CD4-positive, CD25-positive, alpha-beta regulatory T cell (primary cell): Measurements from ENCODE around the gene ZFAND3. TPM values are rescaled to one million over a fixed set of nuclear protein-coding genes. Genes with fewer than 3 reads are reported as not detected.
A peak's percentile ranks its signal among the peaks of the same experiment; 100 is the strongest.

Source experiments
- ATAC-seq, 2 donors: fragments of 150-1000 bp; cut with Tn5 transposase; one replicate each; pipeline ENCODE4 v1.10.0; 2021; ENCODE audit warnings: low read depth in 2 of 2, moderate number of reproducible peaks in 2 of 2, moderate library complexity in 1 of 2
- DNase-seq, 3 donors: peaks; one replicate each; pipeline versions ENCODE4 v3.0.0 to v3.0.0-alpha.2; 2012 to 2022; ENCODE audit warnings: mixed read lengths in 1 of 3
- H3K27ac ChIP-seq: one replicate; pipeline ENCODE4 v1.7.0; 2013; ENCODE audit warnings: mild to moderate bottlenecking, low read length; ENCODE audit not compliant: insufficient read depth, poor library complexity, severe bottlenecking
- H3K27me3 ChIP-seq: one replicate; pipeline ENCODE4 v1.7.0; 2013; ENCODE audit warnings: low read length; ENCODE audit not compliant: control insufficient read depth, insufficient read depth
- H3K36me3 ChIP-seq: one replicate; pipeline ENCODE4 v1.7.0; 2013; ENCODE audit warnings: mild to moderate bottlenecking, low read length, moderate library complexity; ENCODE audit not compliant: control insufficient read depth, insufficient read depth
- H3K4me1 ChIP-seq: 2 replicates; pipeline ENCODE4 v1.7.0; 2013; ENCODE audit warnings: mild to moderate bottlenecking, low read length; ENCODE audit not compliant: insufficient read depth, control insufficient read depth, poor library complexity, severe bottlenecking
- H3K4me3 ChIP-seq: one replicate; pipeline ENCODE4 v1.7.0; 2013; ENCODE audit warnings: low read depth, mild to moderate bottlenecking, low read length, moderate library complexity
- H3K9me3 ChIP-seq, 2 experiments: 1 replicate in 1 of 2; 2 replicates in 1 of 2; pipeline ENCODE4 v1.7.0; 2013; ENCODE audit warnings: low read length in 2 of 2, mild to moderate bottlenecking in 1 of 2, moderate library complexity in 1 of 2; ENCODE audit not compliant: control insufficient read depth in 2 of 2
- H3K27ac Mint-ChIP-seq, 3 donors: one replicate each; pipeline ENCODE4 v1.8.0; 2020 to 2022; ENCODE audit warnings: mild to moderate bottlenecking in 3 of 3, mixed read lengths in 3 of 3, moderate library complexity in 2 of 3
- H3K27me3 Mint-ChIP-seq: one replicate; pipeline ENCODE4 v1.8.0; 2022; ENCODE audit warnings: mild to moderate bottlenecking, mixed read lengths
- H3K36me3 Mint-ChIP-seq: one replicate; pipeline ENCODE4 v1.8.0; 2020; ENCODE audit warnings: mixed read lengths
- H3K4me1 Mint-ChIP-seq, 4 donors: one replicate each; pipeline ENCODE4 v1.8.0; 2020 to 2022; ENCODE audit warnings: mixed read lengths in 4 of 4, mild to moderate bottlenecking in 1 of 4
- H3K4me3 Mint-ChIP-seq, 4 donors: one replicate each; pipeline ENCODE4 v1.8.0; 2020 to 2022; ENCODE audit warnings: mild to moderate bottlenecking in 4 of 4, mixed read lengths in 4 of 4, moderate library complexity in 3 of 4
- H3K9me3 Mint-ChIP-seq, 7 donors: one replicate each; pipeline ENCODE4 v1.8.0; 2020 to 2022; ENCODE audit warnings: mixed read lengths in 7 of 7, mild to moderate bottlenecking in 3 of 7, moderate library complexity in 2 of 7
- polyA plus RNA-seq, 4 donors: library from polyadenylated mRNA; unstranded; fragments of 300-500 nt; fragmentation: Illumina TruSeq; gene quantifications; one replicate each; pipeline ENCODE4 v1.2.3, GENCODE V29; 2021
- total RNA-seq: library from RNA; stranded (reverse); gene quantifications from one replicate; pipeline ENCODE4 v1.2.3, GENCODE V29; 2022

ZFAND3 gene
- total and polyA plus RNA-seq, 5 donors from 2014 or later, result 3.5 to 60.0 (median 5.1) TPM

DNA sequence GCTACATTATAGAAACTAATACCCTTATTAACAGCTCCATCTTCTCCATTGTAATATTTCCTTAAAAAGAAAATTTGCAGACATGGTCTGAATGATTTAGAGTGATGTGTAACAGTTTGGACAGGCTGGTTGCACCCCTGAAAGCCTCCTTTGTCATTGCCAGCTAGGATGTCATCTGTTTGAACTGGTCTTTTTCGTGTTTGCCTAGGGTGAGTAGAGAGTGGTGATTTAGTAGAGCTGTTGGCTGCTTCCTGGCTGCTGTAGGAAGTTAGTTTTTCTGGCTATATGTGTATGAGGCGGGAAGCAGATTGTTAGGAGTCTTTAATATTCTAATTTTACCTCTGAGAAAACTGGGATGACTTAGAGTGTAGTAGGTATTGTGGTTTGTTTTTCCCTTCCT lies 101.1 kb downstream of the ZFAND3 start:
- Histone ChIP-seq H3K36me3 (peaks cover 3% of the 10 kb centered on the region), H3K4me3 (no peak overlapping the region), H3K27ac (no peak overlapping the region), H3K4me1 (peaks cover 14% of the 10 kb centered on the region), H3K9me3 (no peaks in the 10 kb centered on the region), H3K27me3 (no peaks in the 10 kb centered on the region)
- H3K4me3 Mint-ChIP-seq, result no peak overlapping the region
- no peaks in the 10 kb centered on the region for H3K27me3 Mint-ChIP-seq
- ATAC-seq, result no peak
- H3K27ac Mint-ChIP-seq, result peak overlapping the region in 1 of 3 donors; percentile 72
- no peak for DNase-seq
- no peaks in the 10 kb centered on the region for H3K9me3 Mint-ChIP-seq
- H3K36me3 Mint-ChIP-seq, result peaks cover 22% of the 10 kb centered on the region
- peaks cover 31 to 67% (median 44%) of the 10 kb centered on the region in 4 donors for H3K4me1 Mint-ChIP-seq

DNA sequence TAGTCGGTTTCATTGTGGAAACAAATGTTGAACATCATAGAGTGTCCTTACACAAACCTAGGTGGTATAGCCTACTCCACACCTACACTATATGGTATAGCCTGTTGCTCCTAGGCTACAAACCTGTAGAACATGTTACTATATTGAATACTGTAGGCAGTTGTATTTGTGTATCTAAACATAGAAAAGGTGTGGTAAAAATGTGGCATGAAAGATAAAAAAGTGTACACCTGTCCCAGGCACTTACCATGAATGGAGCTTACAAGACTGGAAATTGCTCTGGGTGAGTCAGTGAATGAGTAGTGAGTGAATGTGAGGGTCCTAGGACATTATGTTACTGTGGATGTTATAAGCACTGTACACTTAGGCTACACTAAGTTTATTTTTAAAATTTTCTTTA lies 103.0 kb downstream of the ZFAND3 start:
- Histone ChIP-seq H3K4me3 (no peak overlapping the region), H3K27me3 (no peaks in the 10 kb centered on the region), H3K4me1 (peaks cover 14% of the 10 kb centered on the region), H3K9me3 (no peaks in the 10 kb centered on the region), H3K27ac (no peak overlapping the region), H3K36me3 (no peaks in the 10 kb centered on the region)
- ATAC-seq (no peak), DNase-seq (no peak)
- Mint-ChIP-seq H3K4me3 (no peak overlapping the region), H3K36me3 (peaks cover 17% of the 10 kb centered on the region), H3K27me3 (no peaks in the 10 kb centered on the region), H3K27ac (no peak overlapping the region), H3K9me3 (no peaks in the 10 kb centered on the region), H3K4me1 (peaks cover 42 to 73% (median 50%) of the 10 kb centered on the region in 4 donors)

DNA sequence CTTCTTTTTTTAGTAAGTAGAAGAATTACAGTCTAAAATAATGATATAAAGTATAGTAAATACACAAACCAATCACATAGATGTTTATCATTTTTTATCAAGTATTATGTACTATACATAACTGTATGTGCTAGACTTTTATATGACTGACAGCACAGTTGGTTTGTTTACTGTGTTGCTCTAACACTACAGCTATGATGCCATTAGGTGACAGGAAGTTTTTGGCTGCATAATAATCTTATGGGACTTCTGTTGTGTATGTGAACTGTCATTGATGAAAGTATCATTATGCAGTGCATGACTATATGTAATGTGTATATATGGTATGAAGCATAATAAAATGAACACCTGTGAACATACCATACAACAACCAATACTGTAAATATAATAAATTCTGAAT lies 104.0 kb downstream of the ZFAND3 start:
- H3K27me3 Mint-ChIP-seq, result no peaks in the 10 kb centered on the region
- H3K4me1 Mint-ChIP-seq, result peaks cover 45 to 68% (median 53%) of the 10 kb centered on the region in 4 donors
- Histone ChIP-seq H3K4me3 (no peak overlapping the region), H3K27ac (no peak overlapping the region), H3K9me3 (no peaks in the 10 kb centered on the region), H3K27me3 (no peaks in the 10 kb centered on the region), H3K4me1 (peaks cover 14% of the 10 kb centered on the region), H3K36me3 (no peaks in the 10 kb centered on the region)
- no peaks in the 10 kb centered on the region for H3K9me3 Mint-ChIP-seq
- H3K36me3 Mint-ChIP-seq, result peaks cover 17% of the 10 kb centered on the region
- no peak for DNase-seq
- H3K4me3 Mint-ChIP-seq, result no peak overlapping the region
- no peak overlapping the region for H3K27ac Mint-ChIP-seq
- ATAC-seq, result no peak

DNA sequence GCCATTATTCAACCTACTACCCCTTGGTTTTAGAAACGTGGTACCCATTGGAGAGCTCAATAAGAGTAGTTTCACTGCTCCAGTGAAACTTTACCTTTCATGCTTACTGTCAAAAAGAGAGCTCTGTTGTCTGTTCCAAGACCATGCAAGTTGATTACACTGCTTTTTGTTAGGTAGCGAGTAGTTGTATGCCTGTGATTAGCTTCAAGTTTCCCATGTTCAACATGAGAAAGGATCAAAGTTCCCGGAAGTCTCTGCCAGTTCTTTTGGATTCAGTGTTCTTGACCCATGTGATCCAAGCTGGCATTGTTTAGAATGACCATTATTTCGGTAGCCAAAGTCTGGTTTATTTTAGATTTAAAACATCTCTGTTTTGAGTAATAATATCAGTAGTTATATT lies 107.1 kb downstream of the ZFAND3 start:
- no peaks in the 10 kb centered on the region for H3K27me3 ChIP-seq
- no peak overlapping the region for H3K4me3 ChIP-seq
- no peaks in the 10 kb centered on the region for H3K36me3 ChIP-seq
- H3K4me1 Mint-ChIP-seq, result peaks cover 38 to 59% (median 50%) of the 10 kb centered on the region in 4 donors
- ATAC-seq (no peak), DNase-seq (no peak)
- H3K27ac Mint-ChIP-seq, result no peak overlapping the region
- no peaks in the 10 kb centered on the region for H3K9me3 Mint-ChIP-seq
- no peaks in the 10 kb centered on the region for H3K27me3 Mint-ChIP-seq
- no peak overlapping the region for H3K4me3 Mint-ChIP-seq
- peaks cover 16% of the 10 kb centered on the region for H3K36me3 Mint-ChIP-seq
- H3K9me3 ChIP-seq, result no peaks in the 10 kb centered on the region
- peaks cover 14% of the 10 kb centered on the region for H3K4me1 ChIP-seq
- H3K27ac ChIP-seq, result no peak overlapping the region

GRCh38 chr6:37928217-37928616 lies 108.7 kb downstream of the ZFAND3 start:
- Histone ChIP-seq H3K9me3 (no peaks in the 10 kb centered on the region), H3K36me3 (no peaks in the 10 kb centered on the region), H3K27me3 (no peaks in the 10 kb centered on the region), H3K4me3 (no peak overlapping the region), H3K27ac (no peak overlapping the region), H3K4me1 (peaks cover 10% of the 10 kb centered on the region)
- Mint-ChIP-seq H3K27ac (no peak overlapping the region), H3K36me3 (peaks cover 21% of the 10 kb centered on the region), H3K4me3 (no peak overlapping the region), H3K9me3 (no peaks in the 10 kb centered on the region), H3K4me1 (peaks cover 37 to 57% (median 50%) of the 10 kb centered on the region in 4 donors), H3K27me3 (no peaks in the 10 kb centered on the region)
- DNase-seq, result no peak
- ATAC-seq, result no peak

- H3K36me3 ChIP-seq, result no peaks in the 10 kb centered on the region
- H3K36me3 Mint-ChIP-seq, result peaks cover 24% of the 10 kb centered on the region
- no peaks in the 10 kb centered on the region for H3K27me3 ChIP-seq
- no peaks in the 10 kb centered on the region for H3K27me3 Mint-ChIP-seq
- peaks cover 32 to 47% (median 41%) of the 10 kb centered on the region in 4 donors for H3K4me1 Mint-ChIP-seq
- no peaks in the 10 kb centered on the region for H3K9me3 ChIP-seq
- no peak overlapping the region for H3K4me3 Mint-ChIP-seq
- ATAC-seq (no peak), DNase-seq (no peak)
- H3K27ac Mint-ChIP-seq, result peak overlapping the region in 2 of 3 donors; percentile 61 to 62
- no peak overlapping the region for H3K4me3 ChIP-seq
- H3K9me3 Mint-ChIP-seq, result peaks cover 0 to 2% (median 0%) of the 10 kb centered on the region in 7 donors
- no peak overlapping the region for H3K27ac ChIP-seq
- H3K4me1 ChIP-seq, result peaks cover 1% of the 10 kb centered on the region
These were observed 110.9 kb downstream of the ZFAND3 start for GRCh38 chr6:37930288-37930971.

- H3K9me3 Mint-ChIP-seq, result peaks cover 0 to 2% (median 0%) of the 10 kb centered on the region in 7 donors
- H3K4me1 Mint-ChIP-seq, result peaks cover 32 to 48% (median 42%) of the 10 kb centered on the region in 4 donors
- H3K27me3 ChIP-seq, result no peaks in the 10 kb centered on the region
- no peak overlapping the region for H3K4me3 Mint-ChIP-seq
- DNase-seq (no peak), ATAC-seq (no peak)
- peaks cover 3% of the 10 kb centered on the region for H3K4me1 ChIP-seq
- no peaks in the 10 kb centered on the region for H3K36me3 ChIP-seq
- H3K4me3 ChIP-seq, result no peak overlapping the region
- H3K36me3 Mint-ChIP-seq, result peaks cover 23% of the 10 kb centered on the region
- no peaks in the 10 kb centered on the region for H3K9me3 ChIP-seq
- H3K27me3 Mint-ChIP-seq, result no peaks in the 10 kb centered on the region
- H3K27ac ChIP-seq, result no peak overlapping the region
- H3K27ac Mint-ChIP-seq, result peak overlapping the region in 2 of 3 donors; percentile 61 to 62
These were observed 111.5 kb downstream of the ZFAND3 start for GRCh38 chr6:37931066-37931465.

DNA sequence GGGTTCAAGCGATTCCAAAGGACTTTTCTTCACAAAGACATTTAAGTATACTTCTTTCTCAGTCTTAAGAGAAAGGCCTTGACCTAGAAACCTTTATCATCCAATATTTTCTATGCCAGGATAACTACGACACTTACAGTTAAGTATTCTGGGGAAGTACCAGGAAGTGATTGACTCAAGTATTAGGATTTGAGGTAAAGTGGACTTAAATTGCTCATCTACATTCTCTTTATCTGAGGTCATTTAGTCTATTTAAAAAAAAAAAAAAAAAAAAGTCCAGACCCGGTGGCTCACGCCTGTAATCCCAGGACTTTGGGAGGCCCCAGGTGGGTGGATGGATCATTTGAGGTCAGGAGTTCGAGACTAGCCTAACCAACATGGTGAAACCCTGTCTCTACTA lies 114.7 kb downstream of the ZFAND3 start:
- Histone ChIP-seq H3K36me3 (peaks cover 2% of the 10 kb centered on the region), H3K9me3 (no peaks in the 10 kb centered on the region), H3K4me1 (peaks cover 9% of the 10 kb centered on the region), H3K27ac (no peak overlapping the region), H3K27me3 (no peaks in the 10 kb centered on the region), H3K4me3 (no peak overlapping the region)
- Mint-ChIP-seq H3K9me3 (peaks cover 0 to 2% (median 0%) of the 10 kb centered on the region in 7 donors), H3K27ac (no peak overlapping the region), H3K27me3 (no peaks in the 10 kb centered on the region), H3K4me1 (peaks cover 32 to 53% (median 49%) of the 10 kb centered on the region in 4 donors), H3K36me3 (peaks cover 29% of the 10 kb centered on the region), H3K4me3 (no peak overlapping the region)
- ATAC-seq (no peak), DNase-seq (no peak)
